CD4-positive, alpha-beta T cell (primary cell): Measurements from ENCODE around the gene MLKL. TPM values are rescaled to one million over a fixed set of nuclear protein-coding genes. Genes with fewer than 3 reads are reported as not detected.
"Not testable (repeated sequence)": the region's sequence is repeated elsewhere in the genome, so short reads cannot be mapped to it uniquely, and the experiment has no call there.

Experiments
- ATAC-seq: fragments of 200-7000 bp; cut with Tn5 transposase; one replicate; pipeline ENCODE4 v1.10.0; 2022; ENCODE audit warnings: mild to moderate bottlenecking; ENCODE audit not compliant: poor library complexity
- CTCF ChIA-PET: fragments of 350-600 bp; sonication (Branson Sonifier 250); formaldehyde crosslinking; loops from one replicate; lab custom pipeline; 2021; ENCODE audit warnings: antibody characterized with exemption, inconsistent platforms; lab: Charles Lee
- POLR2A ChIA-PET: fragments of 350-600 bp; sonication (Branson Sonifier 250); formaldehyde crosslinking; loops from one replicate; lab custom pipeline; 2021; ENCODE audit warnings: antibody characterized with exemption, inconsistent platforms; lab: Charles Lee
- DNase-seq, 14 experiments: peaks; one replicate each; pipeline ENCODE4 v3.0.0-alpha.2; 2013 to 2020; ENCODE audit warnings: mixed read lengths in 2 of 14
- H3K27ac ChIP-seq, 2 donors: one replicate each; pipeline versions ENCODE4 v1.5.1 to v1.7.0; 2013; ENCODE audit warnings: low read length in 2 of 2, low read depth in 1 of 2, mild to moderate bottlenecking in 1 of 2
- H3K27me3 ChIP-seq, 2 experiments: 1 replicate in 1 of 2; 2 replicates in 1 of 2; pipeline versions ENCODE4 v1.6.1 to v1.7.0; 2013; ENCODE audit warnings: low read length in 2 of 2, control low read depth in 1 of 2, mild to moderate bottlenecking in 1 of 2, moderate library complexity in 1 of 2; ENCODE audit not compliant: insufficient read depth in 2 of 2, control insufficient read depth in 1 of 2
- H3K36me3 ChIP-seq: one replicate; pipeline ENCODE4 v1.6.1; 2013; ENCODE audit warnings: low read length, control low read depth; ENCODE audit not compliant: insufficient read depth
- H3K4me1 ChIP-seq: one replicate; pipeline ENCODE4 v1.6.1; 2013; ENCODE audit warnings: low read length, control low read depth; ENCODE audit not compliant: insufficient read depth
- H3K4me3 ChIP-seq: one replicate; pipeline ENCODE4 v1.5.1; 2013; ENCODE audit warnings: mild to moderate bottlenecking, low read length, moderate library complexity
- H3K9me3 ChIP-seq, 2 experiments: 1 replicate in 1 of 2; 2 replicates in 1 of 2; pipeline versions ENCODE4 v1.6.1 to v1.7.0; 2013; ENCODE audit warnings: low read length in 2 of 2, mild to moderate bottlenecking in 2 of 2, control low read depth in 1 of 2, moderate library complexity in 1 of 2; ENCODE audit not compliant: control insufficient read depth in 1 of 2, insufficient read depth in 1 of 2
- H3K27ac Mint-ChIP-seq: one replicate; pipeline ENCODE4 v1.8.0; 2020; ENCODE audit warnings: mixed read lengths
- H3K27me3 Mint-ChIP-seq: one replicate; pipeline ENCODE4 v1.8.0; 2021; ENCODE audit warnings: mixed read lengths
- H3K36me3 Mint-ChIP-seq: one replicate; pipeline ENCODE4 v1.8.0; 2021; ENCODE audit warnings: low read depth, mixed read lengths
- H3K4me1 Mint-ChIP-seq: one replicate; pipeline ENCODE4 v1.8.0; 2021; ENCODE audit warnings: low read depth, mixed read lengths
- H3K4me3 Mint-ChIP-seq: one replicate; pipeline ENCODE4 v1.8.0; 2020; ENCODE audit warnings: mild to moderate bottlenecking, mixed read lengths
- H3K9me3 Mint-ChIP-seq: one replicate; pipeline ENCODE4 v1.8.0; 2020; ENCODE audit warnings: mixed read lengths
- intact Hi-C, 2 experiments: fragments of 100-400 bp; cut with DNase I in 1 of 2; cut with micrococcal nuclease in 1 of 2; formaldehyde crosslinking; loops; one replicate each; pipeline versions ENCODE4 v1.15.1 to v1.9.0; 2023 to 2025; cut with DNase I, micrococcal nuclease
- total RNA-seq, 174 experiments: library from RNA in 2 of 174; stranded (reverse) in 2 of 174; gene quantifications; one replicate each; pipeline ENCODE4 v1.2.3 and lab custom pipeline; 2021 to 2026
- TF ChIP-seq, protein P1 (sequence below): fragments of 200-600 bp; IDR thresholded peaks from one replicate; pipeline ENCODE4 v1.8.0; 2022; ENCODE audit warnings: antibody characterized with exemption, mild to moderate bottlenecking

Gene MLKL
- total RNA-seq, 2 experiments from 2014 or later, result 29.1 to 30.0 TPM

DNA sequence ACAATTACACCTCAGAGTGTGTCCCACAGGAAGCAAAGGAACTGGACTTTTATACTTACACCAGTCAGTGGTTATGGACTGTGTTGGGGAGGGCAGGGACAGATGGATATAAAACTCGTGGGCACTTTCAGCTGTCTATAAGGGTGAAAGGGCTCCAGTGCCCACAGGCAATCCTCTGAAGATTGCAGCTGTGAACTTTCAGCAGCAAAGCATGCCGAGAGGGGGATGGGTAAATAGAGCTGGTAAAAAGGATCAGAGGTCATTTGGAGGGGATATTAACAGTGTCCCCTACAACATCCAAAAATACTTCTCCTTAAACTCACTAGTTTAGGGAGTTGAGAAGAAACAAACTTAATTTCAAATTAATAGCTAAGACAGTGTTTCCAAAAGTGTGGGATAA, 20.7 kb downstream of the MLKL start:
- TF ChIP-seq, protein P1, sequence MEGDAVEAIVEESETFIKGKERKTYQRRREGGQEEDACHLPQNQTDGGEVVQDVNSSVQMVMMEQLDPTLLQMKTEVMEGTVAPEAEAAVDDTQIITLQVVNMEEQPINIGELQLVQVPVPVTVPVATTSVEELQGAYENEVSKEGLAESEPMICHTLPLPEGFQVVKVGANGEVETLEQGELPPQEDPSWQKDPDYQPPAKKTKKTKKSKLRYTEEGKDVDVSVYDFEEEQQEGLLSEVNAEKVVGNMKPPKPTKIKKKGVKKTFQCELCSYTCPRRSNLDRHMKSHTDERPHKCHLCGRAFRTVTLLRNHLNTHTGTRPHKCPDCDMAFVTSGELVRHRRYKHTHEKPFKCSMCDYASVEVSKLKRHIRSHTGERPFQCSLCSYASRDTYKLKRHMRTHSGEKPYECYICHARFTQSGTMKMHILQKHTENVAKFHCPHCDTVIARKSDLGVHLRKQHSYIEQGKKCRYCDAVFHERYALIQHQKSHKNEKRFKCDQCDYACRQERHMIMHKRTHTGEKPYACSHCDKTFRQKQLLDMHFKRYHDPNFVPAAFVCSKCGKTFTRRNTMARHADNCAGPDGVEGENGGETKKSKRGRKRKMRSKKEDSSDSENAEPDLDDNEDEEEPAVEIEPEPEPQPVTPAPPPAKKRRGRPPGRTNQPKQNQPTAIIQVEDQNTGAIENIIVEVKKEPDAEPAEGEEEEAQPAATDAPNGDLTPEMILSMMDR, result no peak
- Mint-ChIP-seq H3K4me3 (no peak overlapping the region), H3K9me3 (no peaks in the 10 kb centered on the region), H3K4me1 (no peaks in the 10 kb centered on the region), H3K27me3 (no peaks in the 10 kb centered on the region), H3K27ac (no peak overlapping the region), H3K36me3 (peaks cover 88% of the 10 kb centered on the region)
- DNase-seq (no peak), ATAC-seq (no peak)
- peaks cover 83% of the 10 kb centered on the region for H3K36me3 ChIP-seq
- H3K27ac ChIP-seq, result no peak overlapping the region
- intact Hi-C loops, result no loop called here
- no peak overlapping the region for H3K4me3 ChIP-seq
- no peaks in the 10 kb centered on the region for H3K9me3 ChIP-seq
- POLR2A ChIA-PET, result interaction anchor here (1.2 kb wide), 1 partner anchor 13 kb away, joined by 3 read pairs; no protein-coding TSS in a partner anchor
- H3K27me3 ChIP-seq, result no peaks in the 10 kb centered on the region
- H3K4me1 ChIP-seq, result no peaks in the 10 kb centered on the region
- CTCF ChIA-PET, result no interaction called here

DNA sequence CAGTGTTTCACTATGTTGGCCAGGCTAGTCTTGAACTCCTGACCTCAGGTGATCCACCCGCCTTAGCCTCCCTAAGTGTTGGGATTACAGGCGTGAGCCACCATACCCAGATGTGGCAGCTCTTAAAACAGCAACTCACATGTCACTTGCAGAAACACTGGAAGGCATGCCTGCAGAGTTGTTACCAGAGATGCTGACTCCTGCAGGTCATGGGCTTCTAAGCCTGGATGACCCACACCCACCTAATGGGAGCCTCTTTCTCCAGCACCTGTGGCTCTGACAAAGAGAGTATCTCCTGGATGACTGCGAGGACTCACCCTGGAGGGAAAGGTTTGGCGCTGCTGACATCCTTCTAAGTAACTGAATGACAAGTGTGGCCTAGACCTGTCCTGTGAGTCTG, 22.8 kb downstream of the MLKL start:
- Mint-ChIP-seq H3K36me3 (peaks cover 85% of the 10 kb centered on the region), H3K27ac (no peak overlapping the region), H3K4me3 (no peak overlapping the region), H3K4me1 (no peaks in the 10 kb centered on the region), H3K9me3 (no peaks in the 10 kb centered on the region), H3K27me3 (no peaks in the 10 kb centered on the region)
- TF ChIP-seq, protein P1, result no peak
- Histone ChIP-seq H3K9me3 (no peaks in the 10 kb centered on the region), H3K27ac (no peak overlapping the region), H3K4me3 (no peak overlapping the region), H3K36me3 (peaks cover 84% of the 10 kb centered on the region), H3K27me3 (no peaks in the 10 kb centered on the region), H3K4me1 (no peaks in the 10 kb centered on the region)
- DNase-seq (no peak), ATAC-seq (no peak)
- intact Hi-C loops, result no loop called here
- CTCF ChIA-PET, result no interaction called here
- POLR2A ChIA-PET, result no interaction called here

DNA sequence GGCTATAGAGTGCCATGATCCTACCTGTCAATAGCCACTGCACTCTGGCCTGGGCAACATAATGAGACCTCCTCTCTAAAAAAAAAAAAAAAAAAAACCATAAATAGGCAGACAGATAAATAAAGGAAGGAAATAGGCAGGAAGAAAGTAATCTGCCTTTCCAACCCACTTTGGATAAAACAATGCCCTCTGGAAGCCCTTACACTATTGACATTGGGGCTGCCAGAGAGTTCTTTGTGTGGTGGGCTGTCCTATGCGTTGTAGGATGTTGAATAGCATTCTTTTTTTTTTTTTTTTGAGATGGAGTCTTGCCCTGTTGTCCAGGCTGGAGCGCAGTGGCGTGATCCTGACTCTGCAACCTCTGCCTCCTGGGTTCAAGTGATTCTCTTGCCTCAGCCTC, 26.8 kb downstream of the MLKL start:
- no peaks in the 10 kb centered on the region for H3K27me3 ChIP-seq
- POLR2A ChIA-PET, result no interaction called here
- H3K27me3 Mint-ChIP-seq, result no peaks in the 10 kb centered on the region
- H3K27ac Mint-ChIP-seq, result no peak overlapping the region
- no peak overlapping the region for H3K4me3 ChIP-seq
- no peak overlapping the region for H3K27ac ChIP-seq
- no peaks in the 10 kb centered on the region for H3K4me1 Mint-ChIP-seq
- TF ChIP-seq, protein P1, result no peak
- peaks cover 61% of the 10 kb centered on the region for H3K36me3 ChIP-seq
- ATAC-seq, result no peak
- CTCF ChIA-PET, result no interaction called here
- intact Hi-C loops, result no loop called here
- no peaks in the 10 kb centered on the region for H3K9me3 ChIP-seq
- no peaks in the 10 kb centered on the region for H3K9me3 Mint-ChIP-seq
- H3K36me3 Mint-ChIP-seq, result peaks cover 67% of the 10 kb centered on the region
- H3K4me1 ChIP-seq, result no peaks in the 10 kb centered on the region
- no peak overlapping the region for H3K4me3 Mint-ChIP-seq
- DNase-seq, result no peak

DNA sequence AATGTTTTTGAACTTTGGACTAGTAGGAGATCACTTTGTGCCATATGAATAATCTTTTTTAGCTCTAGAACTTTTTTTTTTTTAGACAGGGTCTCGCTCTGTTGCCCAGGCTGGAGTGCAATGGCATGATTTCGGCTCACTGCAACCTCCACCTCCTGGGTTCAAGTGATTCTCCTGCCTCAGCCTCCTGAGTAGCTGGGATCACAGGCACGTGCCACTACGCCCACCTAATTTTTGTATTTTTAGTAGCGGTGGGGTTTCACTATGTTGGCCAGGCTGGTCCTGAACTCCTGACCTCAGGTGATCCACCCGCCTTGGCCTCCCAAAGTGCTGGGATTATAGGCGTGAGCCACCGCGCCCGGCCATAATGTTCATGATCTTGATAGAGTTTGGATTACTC, 31.8 kb downstream of the MLKL start:
- H3K36me3 ChIP-seq, result peaks cover 30% of the 10 kb centered on the region
- H3K4me3 ChIP-seq, H3K27ac Mint-ChIP-seq, H3K9me3 ChIP-seq, H3K27me3 Mint-ChIP-seq, DNase-seq, H3K9me3 Mint-ChIP-seq, H3K27me3 ChIP-seq, ATAC-seq, H3K27ac ChIP-seq: not testable (repeated sequence)
- Mint-ChIP-seq H3K4me3 (peak overlapping the region; percentile 62), H3K36me3 (peaks cover 43% of the 10 kb centered on the region), H3K4me1 (peaks cover 23% of the 10 kb centered on the region)
- peaks cover 30% of the 10 kb centered on the region for H3K4me1 ChIP-seq
- ChIA-PET POLR2A (interaction anchor here (0.5 to 0.6 kb wide), 2 partner anchors 37 to 68 kb away, joined by 3 to 7 read pairs; no protein-coding TSS in a partner anchor), CTCF (interaction anchor here (0.5 kb wide), 1 partner anchor 35 kb away, joined by 4 read pairs; no protein-coding TSS in a partner anchor)
- intact Hi-C loops, result loop anchor here (5.0 to 10.0 kb wide), 6 partner anchors 33 to 976 kb away; partner anchors contain the start of genes MLKL (in 2 of the 2), CFDP1 (in 1 of the 2), KARS1 (in 1 of the 2) and TERF2IP (in 1 of the 2)
